Activated T-helper 1 cell treated with Interleukin-2 at 50 U/mL for 16 hours (primary cell): ENCODE data around the gene NEU2.

Source experiments
- DNase-seq: peaks from one replicate; pipeline ENCODE4 v3.0.0-alpha.2; 2020; ENCODE audit warnings: low read depth

NEU2 gene

DNA sequence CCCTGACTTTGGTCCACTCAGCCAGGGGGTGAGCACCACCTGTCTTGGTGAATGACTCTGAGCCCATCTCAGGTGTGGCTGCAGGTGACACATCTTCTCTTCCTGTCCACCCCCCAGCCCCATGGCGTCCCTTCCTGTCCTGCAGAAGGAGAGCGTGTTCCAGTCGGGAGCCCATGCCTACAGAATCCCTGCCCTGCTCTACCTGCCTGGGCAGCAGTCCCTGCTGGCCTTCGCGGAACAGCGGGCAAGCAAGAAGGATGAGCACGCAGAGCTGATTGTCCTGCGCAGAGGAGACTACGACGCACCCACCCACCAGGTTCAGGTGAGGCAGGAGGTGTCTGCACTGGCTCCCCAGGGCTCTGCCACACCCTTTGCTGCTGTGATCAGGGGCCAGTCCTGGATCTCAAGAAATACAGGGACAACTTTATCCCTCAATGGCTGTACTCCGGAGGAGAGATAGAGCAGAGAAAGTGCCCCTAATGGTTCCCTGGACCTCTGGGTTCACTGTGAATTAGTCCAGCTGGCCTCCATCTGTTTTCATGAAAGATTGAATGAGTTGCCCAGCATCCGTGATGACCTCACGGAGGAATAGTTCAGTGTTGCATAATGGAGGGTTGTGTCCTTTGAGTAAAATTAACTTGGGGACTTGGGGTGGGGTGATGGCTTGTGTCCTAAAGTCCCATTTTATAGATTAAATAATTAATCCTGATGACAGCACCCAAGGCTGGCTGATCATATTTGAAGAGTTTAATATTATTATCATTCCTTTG is at the start of gene NEU2:
NEU2 (plus strand) TSS at position 122 of the 770 bp plus-strand sequence; CDS start at position 122, 0 bp downstream.
- no peak for DNase-seq

DNA sequence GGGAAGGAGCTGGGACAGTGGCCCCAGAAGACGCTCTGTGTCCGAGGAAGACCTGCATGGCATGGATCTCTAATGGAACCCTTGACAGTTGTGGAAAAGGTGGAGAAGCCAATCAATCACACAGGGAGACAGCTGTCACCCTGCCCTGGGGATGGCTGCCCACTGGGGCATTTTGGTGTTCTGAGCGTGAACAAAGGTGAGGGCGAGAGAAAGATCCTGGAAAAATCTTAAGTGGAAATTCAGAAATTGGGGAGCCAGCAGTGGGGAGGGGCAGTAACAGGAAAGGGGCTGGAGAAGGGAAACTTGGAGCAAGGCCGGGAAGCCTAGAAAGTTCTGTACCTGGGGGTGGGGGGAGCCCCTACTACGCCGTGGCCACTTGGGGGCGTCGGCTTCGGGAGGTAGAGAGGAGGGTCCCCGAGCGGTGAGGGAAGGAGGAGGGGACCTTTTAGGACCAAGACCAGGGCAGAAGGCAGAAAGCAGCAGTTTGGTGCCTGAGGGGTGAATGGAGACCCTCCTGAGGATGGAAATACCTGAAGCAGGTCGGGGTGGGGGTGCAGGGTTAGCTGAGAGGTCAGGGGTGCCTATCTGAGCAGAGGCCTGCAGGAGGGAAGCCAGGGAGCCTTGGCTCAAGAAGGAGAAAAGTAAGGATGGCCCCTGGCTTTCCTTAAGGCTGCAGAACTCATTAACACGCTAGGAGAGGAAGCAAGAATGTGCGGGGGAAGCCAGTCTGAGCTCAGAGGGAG is 49.4 kb upstream of the NEU2 start:
- DNase-seq, result no peak

- DNase-seq, result no peak
Measured at GRCh38 chr2:232983669-232984140, 48.8 kb upstream of the NEU2 start.

DNA sequence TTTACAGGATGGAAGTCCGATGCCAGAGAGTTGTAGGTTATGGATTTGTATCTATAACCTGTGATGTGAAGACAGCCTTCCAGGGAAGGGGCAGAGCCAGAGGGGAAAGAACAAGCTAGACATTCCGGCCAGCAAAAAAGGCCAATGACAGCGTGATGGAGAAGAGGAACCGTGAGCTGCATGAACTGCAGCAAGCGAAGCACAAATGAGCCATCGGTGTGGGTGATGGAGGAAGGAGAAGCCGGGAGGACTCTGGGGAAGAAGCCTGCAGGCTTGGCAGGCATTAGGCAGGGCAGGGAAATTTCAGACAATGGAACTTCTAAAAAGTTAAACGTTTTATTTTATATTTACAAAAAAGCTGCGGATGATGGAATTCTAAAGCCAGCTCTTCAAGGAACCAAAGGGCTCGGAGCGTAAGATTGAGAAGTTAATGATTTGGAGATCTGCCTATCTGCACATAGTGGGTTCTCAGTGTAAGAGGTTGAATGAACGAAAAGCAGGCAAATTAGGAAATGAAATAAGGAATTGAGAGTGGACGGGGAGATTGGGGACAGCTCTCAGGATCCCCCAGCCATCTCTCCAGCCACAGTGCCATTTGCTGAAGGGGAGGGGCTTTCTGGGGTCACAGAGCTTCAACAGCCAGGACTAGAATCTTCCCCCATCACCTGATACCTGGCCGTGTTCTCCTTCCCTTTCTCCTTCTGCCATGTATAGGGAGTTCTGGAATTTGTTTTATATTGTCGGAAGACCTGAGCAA is 47.8 kb upstream of the NEU2 start:
- DNase-seq, result no peak

- no peak for DNase-seq
Measured at GRCh38 chr2:232986155-232986554, 46.3 kb upstream of the NEU2 start.

- no peak for DNase-seq
Measured at GRCh38 chr2:232993231-232993821, 39.1 kb upstream of the NEU2 start.

GRCh38 chr2:232994446-232994845 is 38.0 kb upstream of the NEU2 start:
- no peak for DNase-seq

DNA sequence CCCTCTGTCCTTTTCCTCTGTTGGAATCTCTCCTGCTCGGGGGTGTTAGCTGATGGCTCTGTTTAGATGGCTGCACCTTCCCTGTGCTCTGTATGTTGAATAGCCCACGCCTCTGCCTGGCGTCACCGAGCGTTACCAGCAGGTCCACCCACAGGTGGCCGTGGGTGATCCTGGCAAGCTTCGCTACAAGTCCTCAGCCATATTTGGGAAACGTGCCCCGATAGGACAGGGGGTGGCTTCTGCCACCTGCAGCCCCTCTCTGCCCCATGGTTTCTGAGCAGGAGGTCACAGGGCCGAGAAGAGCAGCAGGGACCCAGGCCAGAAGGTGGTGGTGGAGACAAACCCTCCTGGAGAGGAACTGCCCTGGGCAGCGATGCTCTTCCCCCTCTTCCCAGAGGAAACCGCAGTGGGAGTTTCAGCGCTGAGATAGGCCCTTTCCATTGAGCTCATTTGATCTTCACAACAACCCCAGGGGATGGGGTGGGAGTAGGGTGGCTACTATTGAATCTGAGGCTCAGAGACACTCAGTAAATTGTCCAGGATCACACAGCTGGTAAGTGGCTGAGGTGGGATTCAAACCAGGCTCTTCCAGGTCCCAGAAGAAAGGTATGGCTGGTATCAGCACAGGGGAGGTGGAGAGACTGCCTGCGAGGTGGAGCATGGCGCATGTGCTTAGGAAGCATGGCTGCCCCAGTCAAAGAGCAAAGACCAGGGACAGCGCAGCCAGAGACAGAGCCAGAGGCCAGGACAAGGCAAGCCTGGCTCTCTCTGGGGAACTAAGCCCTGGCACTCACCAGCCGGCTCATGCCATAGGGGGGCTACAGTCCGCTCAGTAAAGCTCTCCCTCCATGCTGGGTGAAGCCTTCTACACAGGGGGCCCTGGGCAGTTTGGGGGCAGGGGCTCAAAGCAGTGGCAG is 34.5 kb upstream of the NEU2 start:
- DNase-seq, result no peak

GRCh38 chr2:232998666-232998985 is 33.8 kb upstream of the NEU2 start:
- no peak for DNase-seq

- no peak for DNase-seq
Measured at GRCh38 chr2:232999354-232999753, 33.1 kb upstream of the NEU2 start.

- no peak for DNase-seq
Measured at GRCh38 chr2:233000886-233001750, 31.4 kb upstream of the NEU2 start.

GRCh38 chr2:233002829-233003657 is 29.4 kb upstream of the NEU2 start:
- no peak for DNase-seq

- DNase-seq, result no peak
Measured at GRCh38 chr2:233003658-233004555, 28.6 kb upstream of the NEU2 start.

- DNase-seq, result no peak
Measured at GRCh38 chr2:233005096-233005495, 27.4 kb upstream of the NEU2 start.

- no peak for DNase-seq
Measured at GRCh38 chr2:233006648-233007047, 25.8 kb upstream of the NEU2 start.

DNA sequence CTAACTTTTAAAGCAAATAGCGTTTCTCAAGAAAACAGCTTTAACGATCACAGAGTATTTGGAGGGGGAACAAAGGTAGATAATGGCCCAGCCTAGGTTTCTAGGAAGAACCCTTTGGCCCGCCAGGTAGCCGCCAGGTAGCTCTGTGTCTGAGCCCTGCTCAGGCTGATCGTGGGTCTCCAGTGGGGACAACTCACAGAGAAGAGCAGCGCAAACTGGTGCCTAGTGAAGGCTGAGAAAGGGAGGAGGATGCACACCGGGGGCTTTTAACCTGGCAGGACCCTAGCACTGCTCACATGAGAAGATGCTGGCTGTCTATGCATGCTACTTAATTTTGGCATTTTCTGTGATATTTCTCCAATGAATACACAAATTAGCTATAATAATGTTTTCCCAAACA is 25.2 kb upstream of the NEU2 start:
- DNase-seq, result no peak

DNA sequence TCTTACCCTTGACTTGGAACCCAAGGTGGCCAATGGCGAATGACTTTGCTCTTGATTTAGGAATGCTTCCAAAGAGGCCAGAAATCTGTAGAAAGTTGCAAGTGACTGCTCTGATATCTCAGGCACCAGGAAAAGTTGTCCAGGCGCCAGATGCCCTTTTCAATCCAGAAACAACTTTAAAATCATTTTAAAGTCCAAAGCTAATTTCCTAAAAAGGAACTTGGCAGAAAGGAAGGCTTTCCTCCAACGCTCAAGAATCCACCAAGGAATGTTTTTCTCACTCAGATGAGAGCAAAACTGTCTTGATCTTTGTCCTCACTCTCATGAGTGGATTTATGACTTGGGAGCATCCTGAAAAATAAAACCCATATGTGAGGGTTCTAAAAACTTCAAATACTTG is 24.7 kb upstream of the NEU2 start:
- no peak for DNase-seq

- DNase-seq, result no peak
Measured at GRCh38 chr2:233009661-233010060, 22.8 kb upstream of the NEU2 start.
